ENCODE results near the gene OXT. TPM values are rescaled to one million over a fixed set of nuclear protein-coding genes. Genes with fewer than 3 reads are reported as not detected.
A peak's percentile ranks its signal among the peaks of the same experiment; 100 is the strongest.

OXT gene
- total and polyA plus RNA-seq, 2 of the 13 experiments (the other 11 are each of a cell fraction or from before 2014, with no cell fraction given): not detected

DNA sequence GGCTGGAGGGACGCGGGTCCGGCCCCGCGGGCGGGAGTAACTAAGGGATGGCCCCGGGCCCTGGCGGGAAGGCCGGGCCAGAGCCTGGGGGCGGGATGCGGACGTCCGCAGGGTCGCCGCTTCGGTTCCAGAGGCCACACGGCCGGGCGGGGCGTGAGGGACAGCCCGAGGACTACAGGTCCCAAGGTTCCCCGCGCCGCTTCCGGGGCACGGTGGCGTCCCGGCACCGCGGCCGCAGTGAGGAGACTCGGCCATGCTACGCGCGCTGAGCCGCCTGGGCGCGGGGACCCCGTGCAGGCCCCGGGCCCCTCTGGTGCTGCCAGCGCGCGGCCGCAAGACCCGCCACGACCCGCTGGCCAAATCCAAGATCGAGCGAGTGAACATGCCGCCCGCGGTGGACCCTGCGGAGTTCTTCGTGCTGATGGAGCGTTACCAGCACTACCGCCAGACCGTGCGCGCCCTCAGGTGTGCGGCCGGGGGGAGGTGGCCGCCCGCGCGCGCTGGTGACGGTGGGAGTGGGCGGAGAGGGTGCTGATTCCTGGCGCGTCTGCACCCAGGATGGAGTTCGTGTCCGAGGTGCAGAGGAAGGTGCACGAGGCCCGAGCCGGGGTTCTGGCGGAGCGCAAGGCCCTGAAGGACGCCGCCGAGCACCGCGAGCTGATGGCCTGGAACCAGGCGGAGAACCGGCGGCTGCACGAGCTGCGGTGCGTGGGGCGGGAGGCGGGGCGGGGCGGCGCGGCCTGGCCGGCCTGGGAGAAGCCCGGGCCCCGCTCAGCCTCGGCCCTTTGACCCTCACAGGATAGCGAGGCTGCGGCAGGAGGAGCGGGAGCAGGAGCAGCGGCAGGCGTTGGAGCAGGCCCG is 25.4 kb upstream of the OXT start, which contains the start of gene MRPS26 (continued):
- TF ChIP-seq TRIM24 (CRISPR knock-in tag; IDR thresholded peaks at IDR 0.05) (no peak), ZNF276 (CRISPR knock-in tag; IDR thresholded peaks at IDR 0.05; ENCODE audit: low read depth) (0 out of 2 replicates have a peak, but pooled peaks have one; percentile 43), TSC22D2 (CRISPR knock-in tag; IDR thresholded peaks at IDR 0.05; ENCODE audit: borderline replicate concordance) (peak; percentile 84; the same call in 1 of the 2 replicates), ZSCAN12 (CRISPR knock-in tag; IDR thresholded peaks at IDR 0.05) (peak; percentile 95; the same call in 1 of the 2 replicates), BCLAF1 (IDR thresholded peaks at IDR 0.05) (no peak), YEATS2 (CRISPR knock-in tag; IDR thresholded peaks at IDR 0.05; ENCODE audit: borderline replicate concordance) (peak; percentile 81), SMARCC2 (IDR thresholded peaks at IDR 0.05) (no peak), NR1H2 (CRISPR knock-in tag; IDR thresholded peaks at IDR 0.05; ENCODE audit: borderline replicate concordance, low read depth) (peak; percentile 93), ZNF367 (CRISPR knock-in tag; IDR thresholded peaks at IDR 0.05; ENCODE audit: borderline replicate concordance) (peak; percentile 85; the same call in 1 of the 2 replicates), ZUFSP (CRISPR knock-in tag; IDR thresholded peaks at IDR 0.05; ENCODE audit: borderline replicate concordance) (no peak), ZNF292 (CRISPR knock-in tag; IDR thresholded peaks at IDR 0.05; ENCODE audit: borderline replicate concordance, low read depth) (no peak), ZNF431 (CRISPR knock-in tag; IDR thresholded peaks at IDR 0.05; ENCODE audit: borderline replicate concordance, low read depth) (peak; percentile 91; the same call in 1 of the 2 replicates)
- TF ChIP-seq, protein P1, sequence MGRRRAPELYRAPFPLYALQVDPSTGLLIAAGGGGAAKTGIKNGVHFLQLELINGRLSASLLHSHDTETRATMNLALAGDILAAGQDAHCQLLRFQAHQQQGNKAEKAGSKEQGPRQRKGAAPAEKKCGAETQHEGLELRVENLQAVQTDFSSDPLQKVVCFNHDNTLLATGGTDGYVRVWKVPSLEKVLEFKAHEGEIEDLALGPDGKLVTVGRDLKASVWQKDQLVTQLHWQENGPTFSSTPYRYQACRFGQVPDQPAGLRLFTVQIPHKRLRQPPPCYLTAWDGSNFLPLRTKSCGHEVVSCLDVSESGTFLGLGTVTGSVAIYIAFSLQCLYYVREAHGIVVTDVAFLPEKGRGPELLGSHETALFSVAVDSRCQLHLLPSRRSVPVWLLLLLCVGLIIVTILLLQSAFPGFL (CRISPR knock-in tag; IDR thresholded peaks at IDR 0.05): peak; percentile 95
- TF ChIP-seq, protein P2, sequence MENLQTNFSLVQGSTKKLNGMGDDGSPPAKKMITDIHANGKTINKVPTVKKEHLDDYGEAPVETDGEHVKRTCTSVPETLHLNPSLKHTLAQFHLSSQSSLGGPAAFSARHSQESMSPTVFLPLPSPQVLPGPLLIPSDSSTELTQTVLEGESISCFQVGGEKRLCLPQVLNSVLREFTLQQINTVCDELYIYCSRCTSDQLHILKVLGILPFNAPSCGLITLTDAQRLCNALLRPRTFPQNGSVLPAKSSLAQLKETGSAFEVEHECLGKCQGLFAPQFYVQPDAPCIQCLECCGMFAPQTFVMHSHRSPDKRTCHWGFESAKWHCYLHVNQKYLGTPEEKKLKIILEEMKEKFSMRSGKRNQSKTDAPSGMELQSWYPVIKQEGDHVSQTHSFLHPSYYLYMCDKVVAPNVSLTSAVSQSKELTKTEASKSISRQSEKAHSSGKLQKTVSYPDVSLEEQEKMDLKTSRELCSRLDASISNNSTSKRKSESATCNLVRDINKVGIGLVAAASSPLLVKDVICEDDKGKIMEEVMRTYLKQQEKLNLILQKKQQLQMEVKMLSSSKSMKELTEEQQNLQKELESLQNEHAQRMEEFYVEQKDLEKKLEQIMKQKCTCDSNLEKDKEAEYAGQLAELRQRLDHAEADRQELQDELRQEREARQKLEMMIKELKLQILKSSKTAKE (CRISPR knock-in tag; IDR thresholded peaks at IDR 0.05; ENCODE audit: borderline replicate concordance): peak; percentile 64
- TF ChIP-seq, protein P3, sequence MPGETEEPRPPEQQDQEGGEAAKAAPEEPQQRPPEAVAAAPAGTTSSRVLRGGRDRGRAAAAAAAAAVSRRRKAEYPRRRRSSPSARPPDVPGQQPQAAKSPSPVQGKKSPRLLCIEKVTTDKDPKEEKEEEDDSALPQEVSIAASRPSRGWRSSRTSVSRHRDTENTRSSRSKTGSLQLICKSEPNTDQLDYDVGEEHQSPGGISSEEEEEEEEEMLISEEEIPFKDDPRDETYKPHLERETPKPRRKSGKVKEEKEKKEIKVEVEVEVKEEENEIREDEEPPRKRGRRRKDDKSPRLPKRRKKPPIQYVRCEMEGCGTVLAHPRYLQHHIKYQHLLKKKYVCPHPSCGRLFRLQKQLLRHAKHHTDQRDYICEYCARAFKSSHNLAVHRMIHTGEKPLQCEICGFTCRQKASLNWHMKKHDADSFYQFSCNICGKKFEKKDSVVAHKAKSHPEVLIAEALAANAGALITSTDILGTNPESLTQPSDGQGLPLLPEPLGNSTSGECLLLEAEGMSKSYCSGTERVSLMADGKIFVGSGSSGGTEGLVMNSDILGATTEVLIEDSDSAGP (CRISPR knock-in tag; IDR thresholded peaks at IDR 0.05; ENCODE audit: borderline replicate concordance): peak; percentile 96
